ENCODE results near the gene WBP2. TPM values are rescaled to one million over a fixed set of nuclear protein-coding genes. Genes with fewer than 3 reads are reported as not detected.

Gene WBP2
- total and polyA plus RNA-seq, 4 donors, result 67.2 to 195 (median 135) TPM

DNA sequence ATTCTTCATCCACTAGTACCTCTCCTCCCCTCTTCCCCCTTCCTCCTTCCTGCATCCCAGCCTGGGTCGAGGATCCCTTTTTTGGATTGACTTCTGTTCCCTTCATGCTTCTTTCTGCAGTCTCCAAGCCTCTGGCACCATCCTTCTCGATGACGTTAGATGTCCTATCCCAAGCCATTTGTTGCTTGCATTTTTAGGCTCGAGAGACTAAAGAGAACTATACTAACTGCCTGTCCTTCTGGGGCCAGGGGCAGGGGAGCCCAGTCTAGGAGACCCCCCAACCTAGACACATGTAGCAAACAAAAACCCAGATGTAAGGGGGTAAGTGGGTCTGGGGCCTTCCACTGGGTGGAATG is 46.6 kb downstream of the WBP2 start:
- H3K4me3 ChIP-seq, result no peak overlapping the region
- H3K9ac ChIP-seq (ENCODE audit: insufficient read depth in 1 of 2, low read length in 2 of 2), result no peak overlapping the region
- TF ChIP-seq, protein P1, sequence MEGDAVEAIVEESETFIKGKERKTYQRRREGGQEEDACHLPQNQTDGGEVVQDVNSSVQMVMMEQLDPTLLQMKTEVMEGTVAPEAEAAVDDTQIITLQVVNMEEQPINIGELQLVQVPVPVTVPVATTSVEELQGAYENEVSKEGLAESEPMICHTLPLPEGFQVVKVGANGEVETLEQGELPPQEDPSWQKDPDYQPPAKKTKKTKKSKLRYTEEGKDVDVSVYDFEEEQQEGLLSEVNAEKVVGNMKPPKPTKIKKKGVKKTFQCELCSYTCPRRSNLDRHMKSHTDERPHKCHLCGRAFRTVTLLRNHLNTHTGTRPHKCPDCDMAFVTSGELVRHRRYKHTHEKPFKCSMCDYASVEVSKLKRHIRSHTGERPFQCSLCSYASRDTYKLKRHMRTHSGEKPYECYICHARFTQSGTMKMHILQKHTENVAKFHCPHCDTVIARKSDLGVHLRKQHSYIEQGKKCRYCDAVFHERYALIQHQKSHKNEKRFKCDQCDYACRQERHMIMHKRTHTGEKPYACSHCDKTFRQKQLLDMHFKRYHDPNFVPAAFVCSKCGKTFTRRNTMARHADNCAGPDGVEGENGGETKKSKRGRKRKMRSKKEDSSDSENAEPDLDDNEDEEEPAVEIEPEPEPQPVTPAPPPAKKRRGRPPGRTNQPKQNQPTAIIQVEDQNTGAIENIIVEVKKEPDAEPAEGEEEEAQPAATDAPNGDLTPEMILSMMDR (IDR thresholded peaks at IDR 0.05; ENCODE audit: control extremely low read depth, extremely low read depth), result no peak
- WGBS, 2 donors, result 85 to 86% methylated on average over 4 of the region's 4 CpGs
- H3K9me3 ChIP-seq (ENCODE audit: control insufficient read depth in 4 of 4, insufficient read depth in 3 of 4, low read length in 3 of 4), result no peaks in the 10 kb centered on the region
- no peak for ATAC-seq (ENCODE audit: insufficient read depth, low FRiP score)
- no peaks in the 10 kb centered on the region for H3K27me3 ChIP-seq (ENCODE audit: control insufficient read depth in 3 of 3, insufficient read depth in 3 of 3, low read length in 2 of 3)
- DNase-seq, result no peak
- H3K36me3 ChIP-seq (ENCODE audit: control insufficient read depth in 4 of 4, insufficient read depth in 4 of 4, low read length in 4 of 4), result peaks cover 3 to 34% (median 25%) of the 10 kb centered on the region in 4 donors
- H3K27ac ChIP-seq (ENCODE audit: low read depth in 1 of 2, low read length in 1 of 2), result peak overlapping the region in 1 of 2 donors; percentile 89
- peaks cover 0 to 12% (median 0%) of the 10 kb centered on the region in 5 donors for H3K4me1 ChIP-seq (ENCODE audit: control insufficient read depth in 5 of 5, insufficient read depth in 5 of 5, low read length in 5 of 5)

GRCh38 chr17:75807861-75808260 is 47.3 kb downstream of the WBP2 start:
- ATAC-seq (ENCODE audit: insufficient read depth, low FRiP score) (no peak), DNase-seq (no peak)
- Histone ChIP-seq H3K9ac (ENCODE audit: insufficient read depth in 1 of 2, low read length in 2 of 2) (no peak overlapping the region), H3K36me3 (ENCODE audit: control insufficient read depth in 4 of 4, insufficient read depth in 4 of 4, low read length in 4 of 4) (peaks cover 3 to 30% (median 19%) of the 10 kb centered on the region in 4 donors), H3K4me1 (ENCODE audit: control insufficient read depth in 5 of 5, insufficient read depth in 5 of 5, low read length in 5 of 5) (peaks cover 0 to 12% (median 0%) of the 10 kb centered on the region in 5 donors), H3K4me3 (no peak overlapping the region), H3K27ac (ENCODE audit: low read depth in 1 of 2, low read length in 1 of 2) (peak overlapping the region in 1 of 2 donors; percentile 89), H3K9me3 (ENCODE audit: control insufficient read depth in 4 of 4, insufficient read depth in 3 of 4, low read length in 3 of 4) (no peaks in the 10 kb centered on the region), H3K27me3 (ENCODE audit: control insufficient read depth in 3 of 3, insufficient read depth in 3 of 3, low read length in 2 of 3) (no peaks in the 10 kb centered on the region)
- TF ChIP-seq, protein P1 (IDR thresholded peaks at IDR 0.05; ENCODE audit: control extremely low read depth, extremely low read depth), result no peak
- WGBS, 2 donors, result 91 to 93% methylated on average over 3 of the region's 3 CpGs

- Histone ChIP-seq H3K36me3 (ENCODE audit: control insufficient read depth in 4 of 4, insufficient read depth in 4 of 4, low read length in 4 of 4) (peaks cover 0 to 21% (median 12%) of the 10 kb centered on the region in 4 donors), H3K4me3 (no peak overlapping the region), H3K4me1 (ENCODE audit: control insufficient read depth in 5 of 5, insufficient read depth in 5 of 5, low read length in 5 of 5) (peaks cover 0 to 12% (median 0%) of the 10 kb centered on the region in 5 donors), H3K27ac (ENCODE audit: low read depth in 1 of 2, low read length in 1 of 2) (peak overlapping the region; percentile 5 to 22), H3K27me3 (ENCODE audit: control insufficient read depth in 3 of 3, insufficient read depth in 3 of 3, low read length in 2 of 3) (no peaks in the 10 kb centered on the region), H3K9me3 (ENCODE audit: control insufficient read depth in 4 of 4, insufficient read depth in 3 of 4, low read length in 3 of 4) (no peaks in the 10 kb centered on the region), H3K9ac (ENCODE audit: insufficient read depth in 1 of 2, low read length in 2 of 2) (no peak overlapping the region)
- WGBS, 2 donors, result 85 to 90% methylated on average over 4 of the region's 4 CpGs
- no peak for DNase-seq
- ATAC-seq (ENCODE audit: insufficient read depth, low FRiP score), result no peak
- TF ChIP-seq, protein P1 (IDR thresholded peaks at IDR 0.05; ENCODE audit: control extremely low read depth, extremely low read depth), result no peak
Measured at GRCh38 chr17:75806822-75807500, 48.2 kb downstream of the WBP2 start.
